ENCODE results near the gene VWA8.

DNA sequence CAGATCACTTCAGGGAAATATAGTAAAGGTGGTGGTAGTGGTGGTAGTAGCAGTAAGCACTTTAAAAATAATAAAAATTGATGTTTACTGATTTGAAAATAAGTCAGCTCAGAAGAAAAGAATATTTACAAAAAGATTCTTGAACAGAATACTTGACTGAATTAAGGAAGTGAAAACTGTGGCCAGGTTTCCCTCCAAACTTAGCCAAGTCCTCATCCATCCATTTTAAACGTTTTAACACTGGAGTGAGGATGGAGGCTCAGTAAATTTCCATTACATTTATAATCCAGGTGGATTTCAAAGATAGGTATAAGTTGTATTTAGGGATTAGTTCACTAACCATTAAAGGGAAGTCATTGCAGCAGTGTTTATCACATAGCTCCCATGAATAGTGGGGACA is 282.1 kb downstream of the VWA8 start:
- TF ChIP-seq, protein P1, sequence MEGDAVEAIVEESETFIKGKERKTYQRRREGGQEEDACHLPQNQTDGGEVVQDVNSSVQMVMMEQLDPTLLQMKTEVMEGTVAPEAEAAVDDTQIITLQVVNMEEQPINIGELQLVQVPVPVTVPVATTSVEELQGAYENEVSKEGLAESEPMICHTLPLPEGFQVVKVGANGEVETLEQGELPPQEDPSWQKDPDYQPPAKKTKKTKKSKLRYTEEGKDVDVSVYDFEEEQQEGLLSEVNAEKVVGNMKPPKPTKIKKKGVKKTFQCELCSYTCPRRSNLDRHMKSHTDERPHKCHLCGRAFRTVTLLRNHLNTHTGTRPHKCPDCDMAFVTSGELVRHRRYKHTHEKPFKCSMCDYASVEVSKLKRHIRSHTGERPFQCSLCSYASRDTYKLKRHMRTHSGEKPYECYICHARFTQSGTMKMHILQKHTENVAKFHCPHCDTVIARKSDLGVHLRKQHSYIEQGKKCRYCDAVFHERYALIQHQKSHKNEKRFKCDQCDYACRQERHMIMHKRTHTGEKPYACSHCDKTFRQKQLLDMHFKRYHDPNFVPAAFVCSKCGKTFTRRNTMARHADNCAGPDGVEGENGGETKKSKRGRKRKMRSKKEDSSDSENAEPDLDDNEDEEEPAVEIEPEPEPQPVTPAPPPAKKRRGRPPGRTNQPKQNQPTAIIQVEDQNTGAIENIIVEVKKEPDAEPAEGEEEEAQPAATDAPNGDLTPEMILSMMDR (IDR thresholded peaks at IDR 0.05; ENCODE audit: low read depth, low read length): no peak
- TF ChIP-seq POLR2A (IDR thresholded peaks at IDR 0.05; ENCODE audit: extremely low read depth, insufficient read length): no peak

Measured in NB4 (cell line).